HS-5 (cell line): ENCODE results near the gene SHISAL2A.

Experiments
- DNase-seq: peaks from one replicate; pipeline ENCODE4 v3.0.0-alpha.2; 2012; ENCODE audit warnings: low read depth

Gene SHISAL2A

GRCh38 chr1:52621950-52622349 lies 11.0 kb upstream of the SHISAL2A start:
- no peak for DNase-seq

GRCh38 chr1:52623812-52624211 lies 9.2 kb upstream of the SHISAL2A start:
- no peak for DNase-seq

GRCh38 chr1:52627028-52627427 lies 5.9 kb upstream of the SHISAL2A start:
- no peak for DNase-seq

GRCh38 chr1:52628614-52629324 lies 4.2 kb upstream of the SHISAL2A start:
- DNase-seq = no peak

GRCh38 chr1:52629325-52629643 lies 3.7 kb upstream of the SHISAL2A start:
- no peak for DNase-seq

- no peak for DNase-seq
These were observed 3.3 kb upstream of the SHISAL2A start for GRCh38 chr1:52629667-52630066.

GRCh38 chr1:52631759-52632331 lies 1.1 kb upstream of the SHISAL2A start:
- DNase-seq = no peak

GRCh38 chr1:52633291-52633754 lies 355 bp downstream of the SHISAL2A start:
- DNase-seq = no peak

- no peak for DNase-seq
These were observed 1.1 kb downstream of the SHISAL2A start for GRCh38 chr1:52634111-52634510.

GRCh38 chr1:52635321-52636089 lies 2.5 kb downstream of the SHISAL2A start:
- no peak for DNase-seq

- DNase-seq = no peak
These were observed 4.0 kb downstream of the SHISAL2A start for GRCh38 chr1:52636721-52637695.

- DNase-seq = no peak
These were observed 5.0 kb downstream of the SHISAL2A start for GRCh38 chr1:52637946-52638345.

GRCh38 chr1:52640697-52641096 lies 7.7 kb downstream of the SHISAL2A start:
- DNase-seq = no peak

GRCh38 chr1:52641307-52641706 lies 8.3 kb downstream of the SHISAL2A start:
- no peak for DNase-seq

GRCh38 chr1:52645261-52645660 lies 12.3 kb downstream of the SHISAL2A start:
- DNase-seq = no peak

- no peak for DNase-seq
These were observed 18.9 kb downstream of the SHISAL2A start for GRCh38 chr1:52651904-52652303.

GRCh38 chr1:52653207-52653849 lies 20.4 kb downstream of the SHISAL2A start:
- DNase-seq = no peak

- no peak for DNase-seq
These were observed 21.1 kb downstream of the SHISAL2A start for GRCh38 chr1:52654063-52654462.

GRCh38 chr1:52657702-52658101 lies 24.7 kb downstream of the SHISAL2A start:
- DNase-seq = no peak

GRCh38 chr1:52658795-52659194 lies 25.8 kb downstream of the SHISAL2A start:
- no peak for DNase-seq

GRCh38 chr1:52659356-52659755 lies 26.4 kb downstream of the SHISAL2A start:
- DNase-seq = no peak
